HG03139 (cell line): Measurements from ENCODE around the gene TNNI3K.

ENCODE experiments used
- ATAC-seq: cut with Tn5 transposase; IDR thresholded peaks from one replicate; pipeline ENCODE4 v1.9.1; 2021; ENCODE audit not compliant: unreplicated experiment

TNNI3K gene

GRCh38 chr1:74432325-74432724, 197.1 kb downstream of the TNNI3K start:
- ATAC-seq = no peak

- ATAC-seq = no peak
Observed at GRCh38 chr1:74434321-74434720, 199.1 kb downstream of the TNNI3K start.

DNA sequence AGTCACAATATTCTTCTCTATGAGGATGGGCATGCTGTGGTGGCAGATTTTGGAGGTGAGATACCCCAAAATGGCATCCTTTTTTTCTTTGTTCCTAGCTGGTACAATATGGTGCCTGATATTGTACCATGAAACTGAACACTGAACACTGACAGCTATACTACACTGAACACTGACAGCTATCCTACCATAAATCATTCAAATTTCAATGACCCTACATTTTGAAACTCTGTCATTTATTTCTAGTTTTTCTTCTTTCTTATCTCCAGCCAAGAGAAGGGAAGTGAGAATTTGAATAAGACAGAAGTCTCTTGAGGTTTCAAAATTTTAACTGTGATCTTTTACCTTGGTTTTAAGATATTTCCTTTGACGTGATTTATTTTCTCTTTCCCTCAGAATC, 200.9 kb downstream of the TNNI3K start:
- no peak for ATAC-seq

DNA sequence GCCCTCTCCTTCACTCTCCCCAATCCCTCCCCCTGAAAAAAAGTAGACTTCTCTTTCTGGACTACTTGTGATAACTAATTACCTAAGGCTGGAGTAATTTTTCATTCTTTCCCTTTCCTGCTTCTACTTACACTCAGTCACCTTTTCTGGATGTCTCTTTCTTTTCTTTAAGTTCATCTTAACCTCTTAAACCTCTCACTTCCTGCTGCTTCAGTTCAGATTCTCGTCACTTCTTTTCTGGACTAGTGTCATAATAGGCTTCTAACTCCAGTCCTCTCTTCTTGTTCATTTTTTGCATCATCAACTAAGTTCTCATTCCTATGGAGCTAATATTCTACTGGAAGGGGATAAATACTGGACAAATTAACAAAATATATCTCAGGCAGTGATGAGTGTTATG, 201.8 kb downstream of the TNNI3K start:
- ATAC-seq = no peak

DNA sequence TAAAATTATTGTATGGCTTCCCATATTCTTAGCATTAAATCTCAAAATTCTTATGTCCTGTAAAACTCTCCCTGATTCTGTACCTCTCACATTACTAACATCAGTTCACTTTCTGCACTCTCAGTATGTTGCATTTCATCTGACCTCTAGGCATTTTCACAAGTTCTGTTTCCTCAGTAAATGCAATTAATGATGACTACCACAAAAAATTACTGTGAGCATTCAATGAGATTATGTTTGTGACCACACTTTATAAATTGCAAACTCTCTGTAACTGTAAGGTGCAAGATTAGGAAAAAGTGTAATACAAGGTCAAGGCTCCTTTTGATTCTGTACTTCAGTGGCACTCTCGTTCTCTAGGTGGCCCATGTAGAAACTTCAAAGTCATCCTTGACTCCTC, 216.8 kb downstream of the TNNI3K start:
- no peak for ATAC-seq

GRCh38 chr1:74453277-74453676, 218.1 kb downstream of the TNNI3K start:
- ATAC-seq = no peak

DNA sequence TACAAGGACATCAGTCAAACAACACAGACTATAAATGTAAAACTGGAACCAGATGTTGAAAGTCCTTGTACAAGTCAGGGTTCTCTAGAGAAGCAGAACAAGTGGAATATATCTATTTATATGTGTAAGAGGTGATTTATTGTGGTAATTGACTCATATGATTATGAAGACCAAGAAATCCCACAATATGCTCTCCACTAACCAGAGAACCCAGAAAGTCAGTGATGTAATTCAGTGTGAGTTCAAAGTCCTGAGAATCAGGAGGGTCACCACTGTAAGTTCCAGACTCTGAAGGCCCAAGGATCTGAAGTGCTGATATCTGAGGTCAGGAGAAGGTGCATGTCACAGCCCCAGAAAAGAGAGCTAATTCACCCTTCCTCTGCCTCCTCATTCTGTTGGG, 220.2 kb downstream of the TNNI3K start:
- ATAC-seq = no peak

- no peak for ATAC-seq
Observed at GRCh38 chr1:74457253-74457652, 222.1 kb downstream of the TNNI3K start.

- ATAC-seq = no peak
Observed at GRCh38 chr1:74463333-74463988, 228.3 kb downstream of the TNNI3K start.

DNA sequence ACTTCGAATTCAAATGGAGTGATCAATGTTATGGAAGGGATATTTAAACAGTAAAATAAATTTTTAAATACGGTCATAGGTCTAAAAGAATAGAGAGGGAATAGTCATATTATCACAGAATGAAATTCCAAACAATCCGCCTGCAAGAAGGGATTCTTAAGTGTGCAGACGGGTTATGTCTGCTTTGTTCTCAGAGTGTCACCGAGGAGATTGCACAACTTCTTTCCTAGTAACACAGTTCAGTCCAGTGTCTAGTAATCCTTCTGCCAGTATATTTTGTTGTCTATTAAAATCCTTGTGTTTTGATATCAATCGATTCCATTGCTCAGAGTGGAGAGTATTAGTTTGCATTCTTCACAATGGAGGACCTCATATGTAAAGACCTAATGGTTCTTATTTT, 228.8 kb downstream of the TNNI3K start:
- no peak for ATAC-seq

- ATAC-seq = no peak
Observed at GRCh38 chr1:74465193-74465681, 230.1 kb downstream of the TNNI3K start.

DNA sequence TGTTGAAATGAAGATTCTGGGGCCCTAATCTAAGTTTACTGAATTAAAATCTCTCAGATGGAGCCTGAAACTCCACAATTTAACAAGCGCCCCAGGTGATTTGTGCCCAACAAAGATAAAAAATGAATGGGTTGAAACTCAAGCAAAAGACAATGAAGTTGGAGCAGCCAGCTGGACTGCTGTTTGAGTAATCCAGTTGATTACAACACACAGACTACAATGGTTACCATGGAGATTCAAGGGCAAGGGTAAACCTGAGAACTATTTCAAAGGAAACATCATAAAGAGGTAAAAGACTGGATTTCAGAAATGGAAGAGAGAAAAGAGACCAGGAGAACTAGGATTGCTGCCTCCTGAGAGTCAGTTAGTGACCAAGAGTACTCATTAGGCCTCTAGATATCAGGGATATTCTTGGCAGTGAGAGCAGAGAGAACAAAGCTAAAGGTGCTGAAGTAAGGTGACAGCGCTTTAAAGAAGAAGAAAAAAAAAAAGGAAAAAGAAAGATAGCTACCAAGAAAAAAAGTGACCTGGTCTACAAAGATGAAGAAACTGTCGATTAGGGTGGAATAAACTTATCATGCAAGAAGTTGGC, 232.7 kb downstream of the TNNI3K start:
- no peak for ATAC-seq

- ATAC-seq = no peak
Observed at GRCh38 chr1:74468982-74469603, 233.9 kb downstream of the TNNI3K start.

- no peak for ATAC-seq
Observed at GRCh38 chr1:74470251-74470650, 235.1 kb downstream of the TNNI3K start.

DNA sequence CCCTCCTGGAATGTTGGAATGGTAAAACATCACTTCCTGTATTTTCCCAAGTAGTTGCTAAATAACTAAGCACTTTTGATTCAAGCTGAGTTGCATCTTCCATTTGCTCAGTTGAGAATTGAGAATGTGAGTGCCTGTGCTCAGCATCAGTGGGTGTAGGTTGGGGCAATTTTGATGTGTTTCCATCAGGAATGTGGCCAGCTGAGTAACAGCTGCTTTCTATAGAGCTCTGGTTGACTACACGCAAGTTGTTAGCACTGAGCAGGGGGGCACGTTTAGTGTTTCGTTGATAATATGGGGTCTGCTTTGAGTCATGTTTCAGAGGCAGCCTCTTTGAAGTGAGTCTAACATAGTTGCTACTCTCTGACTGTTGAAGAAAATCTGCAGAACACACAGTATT, 235.7 kb downstream of the TNNI3K start:
- no peak for ATAC-seq

DNA sequence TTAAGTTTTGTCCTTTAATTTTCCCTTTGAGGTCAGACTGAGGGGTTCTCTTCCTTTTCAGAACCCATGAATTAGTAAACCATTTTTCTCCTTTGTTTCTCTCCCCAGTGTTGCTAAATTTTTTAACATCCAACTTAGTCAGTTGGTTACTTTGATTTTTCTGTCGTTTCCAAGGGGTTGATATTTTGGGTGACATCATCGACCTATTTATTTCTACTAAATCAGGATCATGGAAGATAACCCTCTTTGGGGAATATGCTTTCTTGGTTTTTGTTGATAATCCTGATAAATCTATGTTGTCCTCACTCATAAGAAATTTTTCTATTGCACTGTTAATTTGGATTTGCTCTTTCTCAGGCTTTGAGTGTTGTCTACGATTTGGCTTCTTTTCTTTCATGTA, 236.3 kb downstream of the TNNI3K start:
- no peak for ATAC-seq

DNA sequence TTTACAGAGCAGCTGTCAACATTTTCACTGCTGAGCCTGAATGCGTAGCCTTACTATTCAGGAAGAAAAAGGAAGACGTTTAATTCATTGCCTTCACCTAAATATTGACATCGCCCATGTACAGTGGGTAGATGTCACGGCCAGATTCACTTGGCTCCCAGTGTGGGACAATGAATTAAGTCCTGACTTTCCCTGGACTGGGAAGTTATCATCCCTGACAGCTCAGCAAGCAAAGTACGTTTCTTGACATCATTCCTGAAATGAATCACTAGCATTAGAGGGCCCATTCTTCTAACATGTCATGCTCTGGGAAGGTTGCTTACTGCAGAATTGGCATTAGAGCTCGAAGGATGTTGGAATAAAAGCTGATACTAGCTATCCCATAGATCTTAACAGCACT, 239.4 kb downstream of the TNNI3K start:
- ATAC-seq = no peak

DNA sequence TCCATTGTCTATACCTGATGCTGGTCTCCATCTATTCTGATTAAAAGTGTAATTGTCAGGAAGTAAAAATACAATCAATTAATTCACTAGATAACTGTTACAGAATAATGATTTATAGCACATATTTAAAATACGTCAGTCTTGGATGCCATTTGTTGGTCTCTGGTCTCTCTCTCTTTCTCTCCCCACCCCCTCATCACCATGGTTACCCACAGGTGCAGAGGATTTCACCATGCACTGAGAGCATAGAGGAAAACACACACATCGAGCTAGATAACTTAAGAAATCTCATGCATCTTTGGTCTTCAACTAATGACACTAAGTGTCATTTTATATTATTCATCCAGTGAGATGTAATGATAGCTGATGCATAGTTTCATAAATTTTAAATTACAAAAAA, 243.8 kb downstream of the TNNI3K start:
- no peak for ATAC-seq

DNA sequence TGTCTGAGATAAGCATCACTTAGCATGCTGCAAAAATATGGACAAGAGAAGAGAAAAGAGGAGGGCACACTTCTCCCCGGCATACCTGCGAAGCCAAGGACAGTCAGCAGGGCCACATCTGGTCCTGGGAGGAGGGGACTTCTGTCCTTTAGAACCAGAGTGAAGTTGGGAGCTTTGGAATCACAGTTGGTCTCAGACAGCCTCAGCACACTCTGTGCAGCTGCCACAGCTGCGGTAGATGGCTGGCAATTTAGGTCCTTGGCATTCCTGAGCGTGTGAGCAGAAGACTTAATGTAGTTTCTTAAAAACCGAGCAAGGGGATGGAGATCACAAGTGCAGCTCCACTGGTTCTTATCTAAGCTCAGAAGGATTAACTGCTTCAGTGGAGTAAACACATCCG, 244.9 kb downstream of the TNNI3K start:
- ATAC-seq = no peak

- no peak for ATAC-seq
Observed at GRCh38 chr1:74481607-74482006, 246.4 kb downstream of the TNNI3K start.

DNA sequence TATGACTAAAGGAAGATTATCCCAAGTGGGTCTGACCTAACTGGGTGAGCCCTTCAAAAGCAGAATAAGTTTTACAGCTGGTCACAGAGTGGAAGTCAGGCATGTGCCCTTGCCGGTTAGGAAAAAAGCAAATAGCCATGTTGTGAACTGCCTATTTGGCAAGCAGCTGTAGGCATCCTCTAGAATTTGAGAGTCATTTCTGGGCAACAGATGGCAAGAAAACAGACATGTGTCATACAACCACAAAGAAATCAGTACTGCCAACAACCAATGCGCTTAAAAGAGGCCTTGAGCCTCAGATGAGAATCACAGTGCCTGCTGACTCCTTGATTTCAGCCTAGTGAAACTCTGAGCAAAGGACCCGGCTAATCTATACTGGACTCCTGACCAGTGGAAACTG, 250.4 kb downstream of the TNNI3K start:
- ATAC-seq = no peak

- ATAC-seq = no peak
Observed at GRCh38 chr1:74486036-74486435, 250.8 kb downstream of the TNNI3K start.

DNA sequence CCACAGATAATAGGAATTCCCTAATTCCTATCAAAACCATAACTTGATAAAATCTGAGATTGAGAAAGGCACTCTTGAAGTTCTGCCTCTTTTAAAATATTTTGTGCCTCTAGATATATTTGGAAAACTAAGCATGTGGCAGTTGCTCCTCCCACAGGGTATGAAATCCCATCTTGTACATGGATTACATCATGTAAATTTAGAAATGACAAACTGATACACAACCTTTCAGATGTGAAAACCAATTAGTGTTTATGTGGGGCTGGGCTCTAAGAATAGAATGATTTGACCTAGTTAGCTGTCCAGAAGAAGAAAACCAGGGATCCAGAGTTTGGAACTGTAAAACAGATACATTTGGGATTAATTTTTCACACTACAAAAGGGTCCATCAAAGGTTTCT, 261.5 kb downstream of the TNNI3K start:
- no peak for ATAC-seq
